ENCODE data around the gene BMAL1. TPM values are rescaled to one million over a fixed set of nuclear protein-coding genes. Genes with fewer than 3 reads are reported as not detected.
"Not testable (repeated sequence)": the region's sequence is repeated elsewhere in the genome, so short reads cannot be mapped to it uniquely, and the experiment has no call there.

The BMAL1 gene
- total RNA-seq: 10 to 100 TPM; 20.1 to 62.3 TPM

- Mint-ChIP-seq H3K9me3 (no peaks in the 10 kb centered on the region), H3K36me3 (peaks cover 5 to 10% of the 10 kb centered on the region in 2 donors), H3K27ac (peak within 1 kb of the TSS; percentile 91 to 98)
- DNase-seq (ENCODE audit: low spot score in 2 of 2) (peak; percentile 52 to 78), ATAC-seq (peak; percentile 9 to 17)
Measured at GRCh38 chr11:13277768-13278608, at the start of gene BMAL1. TSS of gene BMAL1 (plus strand) at chr11:13277790. CDS start at chr11:13354309, 76,519 bp downstream.

DNA sequence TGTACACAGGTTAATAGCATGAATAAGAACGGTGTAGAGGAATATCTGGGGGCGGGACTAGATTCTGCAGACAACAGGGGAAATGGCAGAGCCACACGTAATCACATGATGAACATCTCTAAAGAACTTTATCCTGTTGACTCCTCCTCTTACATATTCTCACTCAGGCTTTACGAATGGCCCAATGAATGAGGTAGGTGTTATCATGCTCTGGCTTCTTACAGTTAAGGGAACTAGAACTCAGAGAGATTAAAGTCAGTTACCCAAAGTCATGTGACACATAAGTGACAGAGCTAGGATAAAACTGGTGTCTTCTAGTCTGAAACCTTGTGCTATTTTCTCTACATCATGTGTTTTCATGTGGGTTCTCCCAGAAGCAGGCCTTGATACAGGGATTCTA lies 49.0 kb upstream of the BMAL1 start:
- H3K9me3 Mint-ChIP-seq: no peaks in the 10 kb centered on the region
- H3K27ac Mint-ChIP-seq: no peak overlapping the region
- ATAC-seq (peak in 1 of 2 donors; percentile 22), DNase-seq (ENCODE audit: low spot score in 2 of 2) (no peak)
- no peaks in the 10 kb centered on the region for H3K36me3 Mint-ChIP-seq

DNA sequence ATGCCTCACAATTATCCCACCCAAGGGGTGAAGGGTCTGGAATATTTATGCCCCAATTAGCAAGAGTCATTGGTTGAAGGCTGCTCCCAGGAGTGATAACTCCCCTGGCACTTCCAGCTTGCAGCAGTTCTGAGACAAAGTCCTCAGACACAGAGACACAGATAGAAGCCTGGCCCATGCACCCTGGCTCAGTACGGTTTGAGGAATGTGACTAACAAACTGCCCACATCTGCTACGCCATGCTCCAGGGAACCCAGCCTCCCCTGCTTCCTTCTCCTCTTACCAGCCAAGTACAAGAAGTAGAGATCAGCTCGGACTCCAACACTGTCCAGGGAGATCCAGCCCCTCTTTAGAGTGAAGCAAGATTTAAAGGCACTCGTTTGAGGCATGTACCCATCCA lies 48.5 kb upstream of the BMAL1 start:
- Mint-ChIP-seq H3K36me3 (no peaks in the 10 kb centered on the region), H3K9me3 (no peaks in the 10 kb centered on the region), H3K27ac (no peak overlapping the region)
- no peak for ATAC-seq
- DNase-seq (ENCODE audit: low spot score in 2 of 2): no peak

DNA sequence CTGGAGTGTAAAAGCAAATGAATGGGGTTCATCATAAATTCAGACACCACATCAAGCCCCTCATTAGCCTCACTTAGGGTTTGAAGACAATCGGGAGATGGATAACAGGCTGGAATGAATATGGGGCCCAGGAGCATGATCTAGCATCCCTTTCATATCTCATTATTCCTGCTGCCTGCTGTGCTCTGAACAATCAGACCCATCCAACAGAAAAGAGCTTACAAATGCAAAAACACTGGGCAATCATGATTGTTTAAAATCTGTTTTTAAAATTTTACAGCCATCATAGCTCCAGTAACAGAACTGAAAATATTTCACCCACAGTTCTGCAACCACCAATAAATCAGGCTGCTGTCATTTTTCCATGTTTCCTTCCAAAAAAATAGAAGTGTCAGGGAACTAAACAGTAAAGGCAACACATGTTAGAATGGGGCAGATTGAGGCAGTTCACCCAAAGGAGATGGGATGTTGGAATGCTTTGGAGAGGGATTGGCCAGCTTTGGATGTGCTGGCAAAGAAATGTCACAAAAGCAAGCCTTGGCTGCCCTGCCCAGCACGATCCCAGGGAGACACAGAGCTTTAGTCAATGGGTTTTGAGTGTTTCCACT lies 47.8 kb upstream of the BMAL1 start:
- no peak overlapping the region for H3K27ac Mint-ChIP-seq

GRCh38 chr11:13233173-13233745 lies 44.3 kb upstream of the BMAL1 start:
- Mint-ChIP-seq H3K36me3 (no peaks in the 10 kb centered on the region), H3K9me3 (no peaks in the 10 kb centered on the region), H3K27ac (no peak overlapping the region)

More for the DNA sequence above, 47.8 kb upstream of the BMAL1 start:
- Mint-ChIP-seq H3K36me3 (no peaks in the 10 kb centered on the region), H3K9me3 (no peaks in the 10 kb centered on the region)
- no peak for DNase-seq (ENCODE audit: low spot score in 2 of 2)
- no peak for ATAC-seq

DNA sequence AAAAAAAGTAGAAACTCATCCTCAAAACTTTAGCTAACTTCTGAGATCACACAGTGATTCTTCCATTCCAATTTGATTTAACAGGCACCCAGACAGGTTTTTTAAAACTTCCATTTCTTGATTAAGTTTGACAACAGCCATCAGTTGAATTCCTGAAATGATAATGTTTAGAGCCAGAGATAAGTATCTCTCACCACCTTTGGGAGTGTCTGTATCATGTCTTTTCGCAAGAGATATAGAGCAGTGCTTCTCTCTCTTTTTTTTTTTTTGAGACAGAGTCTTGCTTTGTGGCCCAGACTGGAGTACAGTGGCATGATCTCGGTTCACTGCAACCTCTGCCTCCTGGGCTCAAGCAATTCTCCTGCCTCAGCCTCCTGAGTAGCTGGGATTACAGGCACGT lies 41.7 kb upstream of the BMAL1 start:
- Mint-ChIP-seq H3K9me3 (no peaks in the 10 kb centered on the region), H3K36me3 (no peaks in the 10 kb centered on the region), H3K27ac (peak overlapping the region in 1 of 2 donors; percentile 11)
- ATAC-seq (no peak), DNase-seq (ENCODE audit: low spot score in 2 of 2) (no peak)

More at GRCh38 chr11:13233173-13233745, 44.3 kb upstream of the BMAL1 start:
- ATAC-seq (no peak), DNase-seq (ENCODE audit: low spot score in 2 of 2) (no peak)

DNA sequence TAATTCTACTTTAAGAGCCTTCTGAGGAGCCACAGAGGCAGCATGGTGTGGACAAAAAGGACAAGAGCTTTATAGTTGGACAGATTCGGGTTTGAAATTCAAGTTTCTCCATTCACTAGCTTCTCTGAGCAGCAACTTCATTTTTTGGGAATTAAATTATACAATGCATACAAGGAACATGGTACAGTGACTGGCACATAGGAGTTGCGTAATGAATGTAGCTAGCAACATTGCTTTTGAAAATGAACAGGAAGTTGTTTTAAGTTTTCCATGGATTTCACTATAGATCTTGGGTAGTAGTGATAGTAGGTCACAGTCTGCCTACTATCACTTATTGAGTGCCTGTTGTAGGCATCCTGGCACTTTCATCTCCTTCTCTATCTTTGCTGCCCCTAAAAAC lies 41.0 kb upstream of the BMAL1 start:
- no peak for ATAC-seq
- no peak overlapping the region for H3K27ac Mint-ChIP-seq
- H3K36me3 Mint-ChIP-seq: no peaks in the 10 kb centered on the region
- no peak for DNase-seq (ENCODE audit: low spot score in 2 of 2)
- no peaks in the 10 kb centered on the region for H3K9me3 Mint-ChIP-seq

GRCh38 chr11:13237761-13238160 lies 39.8 kb upstream of the BMAL1 start:
- DNase-seq (ENCODE audit: low spot score in 2 of 2): no peak
- ATAC-seq: no peak
- Mint-ChIP-seq H3K9me3 (no peaks in the 10 kb centered on the region), H3K36me3 (no peaks in the 10 kb centered on the region), H3K27ac (no peak overlapping the region)

GRCh38 chr11:13238879-13239514 lies 38.6 kb upstream of the BMAL1 start:
- peak; percentile 74 to 77 for ATAC-seq
- peak in 1 of 2 donors; percentile 64 for DNase-seq (ENCODE audit: low spot score in 2 of 2)
- Mint-ChIP-seq H3K36me3 (no peaks in the 10 kb centered on the region), H3K9me3 (no peaks in the 10 kb centered on the region), H3K27ac (no peak overlapping the region)

DNA sequence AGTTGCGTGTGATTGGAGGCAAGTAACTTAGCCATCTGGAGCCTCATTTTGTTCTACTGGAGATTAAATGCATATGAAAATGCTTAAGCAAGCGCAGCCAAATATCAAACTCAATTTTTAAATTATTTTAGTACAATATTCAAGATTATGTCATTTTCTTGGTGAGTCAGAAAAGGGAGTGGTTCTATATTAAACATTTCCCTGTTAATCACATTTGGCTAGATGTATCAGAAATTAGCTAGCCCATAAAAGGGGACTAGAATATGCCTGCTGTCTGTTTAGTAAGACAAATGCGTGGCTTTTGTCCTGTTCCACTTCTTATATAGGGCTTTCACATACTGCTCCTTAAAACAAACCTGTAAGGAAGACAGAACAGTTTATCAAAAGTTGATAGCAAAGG lies 35.0 kb upstream of the BMAL1 start:
- H3K27ac Mint-ChIP-seq: no peak overlapping the region
- DNase-seq (ENCODE audit: low spot score in 2 of 2): no peak
- no peaks in the 10 kb centered on the region for H3K9me3 Mint-ChIP-seq
- no peaks in the 10 kb centered on the region for H3K36me3 Mint-ChIP-seq
- ATAC-seq: no peak

GRCh38 chr11:13247606-13248296 lies 29.8 kb upstream of the BMAL1 start:
- peak overlapping the region in 1 of 2 donors; percentile 1 for H3K27ac Mint-ChIP-seq
- H3K36me3 Mint-ChIP-seq: no peaks in the 10 kb centered on the region
- no peaks in the 10 kb centered on the region for H3K9me3 Mint-ChIP-seq
- DNase-seq (ENCODE audit: low spot score in 2 of 2) (no peak), ATAC-seq (no peak)

- no peak for ATAC-seq
- no peaks in the 10 kb centered on the region for H3K36me3 Mint-ChIP-seq
- H3K27ac Mint-ChIP-seq: no peak overlapping the region
- no peak for DNase-seq (ENCODE audit: low spot score in 2 of 2)
- no peaks in the 10 kb centered on the region for H3K9me3 Mint-ChIP-seq
Measured at GRCh38 chr11:13249177-13249576, 28.4 kb upstream of the BMAL1 start.

GRCh38 chr11:13249992-13250391 lies 27.6 kb upstream of the BMAL1 start:
- Mint-ChIP-seq H3K27ac (no peak overlapping the region), H3K36me3 (no peaks in the 10 kb centered on the region), H3K9me3 (no peaks in the 10 kb centered on the region)
- ATAC-seq: no peak
- no peak for DNase-seq (ENCODE audit: low spot score in 2 of 2)

- DNase-seq (ENCODE audit: low spot score in 2 of 2) (no peak), ATAC-seq (no peak)
- no peaks in the 10 kb centered on the region for H3K9me3 Mint-ChIP-seq
- no peak overlapping the region for H3K27ac Mint-ChIP-seq
- no peaks in the 10 kb centered on the region for H3K36me3 Mint-ChIP-seq
Measured at GRCh38 chr11:13251966-13252365, 25.6 kb upstream of the BMAL1 start.

DNA sequence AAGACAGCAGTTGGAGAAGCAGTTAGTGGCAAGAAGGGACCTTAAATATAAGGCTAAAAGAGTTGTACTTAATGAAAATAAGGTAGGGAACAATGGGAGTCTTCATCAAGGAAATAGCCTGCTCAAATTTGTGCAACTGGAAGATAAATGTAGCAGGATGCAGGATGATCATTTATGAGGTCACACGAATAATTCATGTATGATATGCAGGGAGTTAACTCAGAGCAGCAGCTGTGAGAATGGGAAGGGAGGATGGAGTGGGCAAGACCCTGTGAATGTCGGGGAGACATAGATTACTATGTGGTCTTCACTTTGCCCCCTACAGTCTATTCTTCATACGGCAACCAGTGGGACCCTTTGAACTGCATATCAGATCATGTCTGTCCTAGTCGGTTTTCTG lies 25.2 kb upstream of the BMAL1 start:
- no peaks in the 10 kb centered on the region for H3K36me3 Mint-ChIP-seq
- no peak for ATAC-seq
- no peaks in the 10 kb centered on the region for H3K9me3 Mint-ChIP-seq
- H3K27ac Mint-ChIP-seq: no peak overlapping the region
- DNase-seq (ENCODE audit: low spot score in 2 of 2): no peak

DNA sequence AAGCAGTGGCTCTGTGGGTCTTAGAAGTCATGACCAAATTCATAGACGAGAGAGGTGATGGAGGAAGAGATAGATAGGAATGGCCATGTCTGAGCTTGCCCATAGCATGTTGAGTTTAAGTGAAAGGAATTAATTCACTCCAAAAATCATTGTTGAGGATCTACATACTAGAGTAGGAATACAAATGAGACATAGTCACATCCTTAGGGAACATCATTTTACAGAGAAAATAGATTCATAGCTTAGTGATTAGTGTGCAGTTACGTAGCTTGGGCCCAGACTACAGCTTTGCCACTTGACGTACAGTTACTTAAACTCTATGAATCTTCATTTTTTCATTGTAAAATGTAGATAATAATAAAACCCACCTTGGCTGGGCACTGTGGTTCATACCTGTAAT lies 21.4 kb upstream of the BMAL1 start:
- ATAC-seq (no peak), DNase-seq (ENCODE audit: low spot score in 2 of 2) (no peak)
- Mint-ChIP-seq H3K36me3 (no peaks in the 10 kb centered on the region), H3K9me3 (no peaks in the 10 kb centered on the region), H3K27ac (no peak overlapping the region)

GRCh38 chr11:13258061-13258460 lies 19.5 kb upstream of the BMAL1 start:
- H3K9me3 Mint-ChIP-seq; DNase-seq (ENCODE audit: low spot score in 2 of 2); H3K36me3 Mint-ChIP-seq; H3K27ac Mint-ChIP-seq; ATAC-seq: not testable (repeated sequence)

Data from activated naive CD4-positive, alpha-beta T cell treated with anti-CD3 and anti-CD28 coated beads, Interleukin-2, amount 50 U/mL, for 72 hours (primary cell).